Breast epithelium (tissue), 4 donors: ENCODE results near the gene CSNK1D. TPM values are rescaled to one million over a fixed set of nuclear protein-coding genes. Genes with fewer than 3 reads are reported as not detected.

ENCODE experiments used
- DNase-seq, 2 donors: peaks; one replicate each; pipeline ENCODE4 v3.0.0-alpha.2; 2019; ENCODE audit warnings: low spot score in 2 of 2
- H3K27ac ChIP-seq, 2 donors: fragments of 200-600 bp; sonication (generic) in 1 of 2; one replicate each; pipeline ENCODE4 v1.5.1; 2016 to 2019; ENCODE audit warnings: mild to moderate bottlenecking in 1 of 2
- H3K27me3 ChIP-seq, 2 donors: fragments of 200-600 bp; sonication (generic) in 1 of 2; one replicate each; pipeline versions ENCODE4 v1.5.1 to v1.6.0; 2017 to 2019; ENCODE audit warnings: control low read depth in 1 of 2, mild to moderate bottlenecking in 1 of 2
- H3K36me3 ChIP-seq: fragments of 200-600 bp; one replicate; pipeline ENCODE4 v1.5.1; 2019
- H3K4me1 ChIP-seq, 2 donors: fragments of 200-600 bp; sonication (generic); one replicate each; pipeline ENCODE4 v1.5.1; 2016 to 2019; ENCODE audit warnings: control low read depth in 1 of 2
- H3K4me3 ChIP-seq, 3 donors: fragments of 200-600 bp; sonication (generic); 1 replicate in 2 of 3; 2 replicates in 1 of 3; pipeline ENCODE4 v1.5.1; 2016 to 2019; ENCODE audit warnings: mild to moderate bottlenecking in 3 of 3, moderate library complexity in 2 of 3
- H3K9me3 ChIP-seq, 2 donors: fragments of 200-600 bp; sonication (generic) in 1 of 2; one replicate each; pipeline ENCODE4 v1.5.1; 2016 to 2019; ENCODE audit warnings: control low read depth in 1 of 2
- POLR2A ChIP-seq: fragments of 450-650 bp; IDR thresholded peaks from one replicate; pipeline ENCODE4 v1.6.1; 2016; ENCODE audit warnings: antibody characterized with exemption, mild to moderate bottlenecking, moderate library complexity
- POLR2AphosphoS5 ChIP-seq, 3 donors: sonication (generic); formaldehyde crosslinking; IDR thresholded peaks; one replicate each; pipeline ENCODE4 v1.6.1; 2017; ENCODE audit warnings: antibody characterized with exemption in 3 of 3
- intact Hi-C: fragments of 100-400 bp; cut with DNase I; formaldehyde crosslinking; loops from one replicate; pipeline ENCODE4 v1.15.1; 2023; ENCODE audit warnings: low total_unique reads
- total RNA-seq, 3 donors: library from RNA; depleted of rRNA; stranded (reverse); fragments of >200 nt; gene quantifications; one replicate each; pipeline ENCODE4 v1.1.0, GENCODE V29; 2016
- TF ChIP-seq, protein P1 (sequence below), 3 donors: fragments of 450-650 bp; IDR thresholded peaks; one replicate each; pipeline ENCODE4 v1.5.1; 2016 to 2017; ENCODE audit warnings: antibody characterized with exemption in 3 of 3, mild to moderate bottlenecking in 3 of 3, moderate library complexity in 3 of 3

The CSNK1D gene
- total RNA-seq, 3 donors from 2014 or later: 50.7 to 85.9 (median 75.2) TPM

DNA sequence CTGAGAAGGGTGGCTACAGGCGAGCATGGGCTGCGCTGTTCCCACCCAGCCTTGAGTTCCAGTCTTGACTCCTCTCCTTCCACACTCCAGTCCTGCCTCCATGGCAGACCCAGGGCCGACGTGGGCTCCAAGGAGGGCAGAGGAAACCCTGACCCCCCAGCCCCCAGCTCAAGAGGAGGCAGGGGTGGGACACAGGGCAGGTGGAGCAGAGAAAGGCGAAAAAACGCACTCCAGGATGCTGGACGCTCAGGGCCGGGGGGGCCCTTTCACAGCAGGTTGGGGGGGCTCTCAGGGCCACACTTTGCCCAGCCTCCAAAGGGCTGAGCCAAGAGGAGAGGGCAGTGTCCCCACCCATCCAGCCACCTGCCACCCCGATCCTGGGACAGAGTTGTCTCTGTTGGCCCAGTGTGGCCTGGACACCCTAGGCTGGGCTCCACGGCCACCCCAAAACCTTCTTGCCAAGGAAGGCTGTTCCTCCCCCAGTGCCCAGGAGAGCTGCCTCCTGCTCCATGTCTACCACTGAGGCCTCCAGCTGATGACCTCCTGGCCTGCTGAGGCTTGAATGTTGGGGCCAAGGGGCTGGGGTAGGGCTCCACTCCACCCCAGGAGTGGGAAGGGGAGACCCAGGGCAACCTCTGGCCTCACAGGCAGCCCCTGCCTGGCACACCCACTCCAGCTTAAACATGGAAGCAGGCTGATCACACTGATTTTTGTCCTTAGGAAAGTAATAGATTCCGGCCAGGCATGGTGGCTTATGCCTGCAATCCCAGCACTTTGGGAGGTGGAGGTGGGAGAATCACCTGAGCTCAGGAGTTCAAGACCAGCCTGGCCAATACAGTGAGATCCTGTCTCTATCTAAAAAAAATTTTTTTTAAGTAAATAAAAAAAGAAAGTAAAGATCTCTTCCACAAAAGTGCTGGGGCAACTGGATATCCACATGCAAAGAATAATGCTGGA is 53.5 kb downstream of the CSNK1D start:
- no peak overlapping the region for H3K27ac ChIP-seq
- intact Hi-C loops: no loop called here

DNA sequence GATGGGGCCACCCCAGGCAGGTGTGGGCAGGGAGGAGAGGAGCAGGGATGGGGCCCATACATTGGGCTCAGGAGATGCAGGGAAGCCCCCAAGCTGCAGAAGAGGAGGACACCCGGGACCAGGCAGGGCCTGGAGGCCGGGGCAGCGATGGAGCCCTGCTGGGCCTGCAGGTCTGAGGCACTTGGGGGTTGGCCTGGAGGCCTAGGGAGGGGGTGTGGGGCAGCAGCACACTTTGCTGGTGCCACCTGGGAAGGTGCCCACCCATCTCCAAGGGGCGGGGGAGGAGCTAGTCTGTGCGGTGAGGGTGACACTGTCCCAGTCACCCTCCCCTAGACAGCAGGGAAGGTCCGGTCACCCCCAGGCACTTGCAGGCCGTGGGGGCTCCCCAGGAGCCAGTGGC is 54.4 kb downstream of the CSNK1D start:
- Histone ChIP-seq H3K27me3 (no peaks in the 10 kb centered on the region), H3K4me1 (peaks cover 10 to 16% of the 10 kb centered on the region in 2 donors), H3K9me3 (no peaks in the 10 kb centered on the region), H3K36me3 (no peaks in the 10 kb centered on the region), H3K4me3 (no peak overlapping the region), H3K27ac (no peak overlapping the region)
- no peak for DNase-seq
- intact Hi-C loops: no loop called here
- TF ChIP-seq, protein P1, sequence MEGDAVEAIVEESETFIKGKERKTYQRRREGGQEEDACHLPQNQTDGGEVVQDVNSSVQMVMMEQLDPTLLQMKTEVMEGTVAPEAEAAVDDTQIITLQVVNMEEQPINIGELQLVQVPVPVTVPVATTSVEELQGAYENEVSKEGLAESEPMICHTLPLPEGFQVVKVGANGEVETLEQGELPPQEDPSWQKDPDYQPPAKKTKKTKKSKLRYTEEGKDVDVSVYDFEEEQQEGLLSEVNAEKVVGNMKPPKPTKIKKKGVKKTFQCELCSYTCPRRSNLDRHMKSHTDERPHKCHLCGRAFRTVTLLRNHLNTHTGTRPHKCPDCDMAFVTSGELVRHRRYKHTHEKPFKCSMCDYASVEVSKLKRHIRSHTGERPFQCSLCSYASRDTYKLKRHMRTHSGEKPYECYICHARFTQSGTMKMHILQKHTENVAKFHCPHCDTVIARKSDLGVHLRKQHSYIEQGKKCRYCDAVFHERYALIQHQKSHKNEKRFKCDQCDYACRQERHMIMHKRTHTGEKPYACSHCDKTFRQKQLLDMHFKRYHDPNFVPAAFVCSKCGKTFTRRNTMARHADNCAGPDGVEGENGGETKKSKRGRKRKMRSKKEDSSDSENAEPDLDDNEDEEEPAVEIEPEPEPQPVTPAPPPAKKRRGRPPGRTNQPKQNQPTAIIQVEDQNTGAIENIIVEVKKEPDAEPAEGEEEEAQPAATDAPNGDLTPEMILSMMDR (IDR thresholded peaks at IDR 0.05): no peak
- no peak for TF ChIP-seq POLR2AphosphoS5 (IDR thresholded peaks at IDR 0.05)
- no peak for TF ChIP-seq POLR2A

More for the DNA sequence above, 53.5 kb downstream of the CSNK1D start:
- H3K9me3 ChIP-seq: no peaks in the 10 kb centered on the region
- H3K4me3 ChIP-seq: no peak overlapping the region
- H3K36me3 ChIP-seq: no peaks in the 10 kb centered on the region
- no peak for DNase-seq
- no peaks in the 10 kb centered on the region for H3K27me3 ChIP-seq
- peaks cover 10 to 16% of the 10 kb centered on the region in 2 donors for H3K4me1 ChIP-seq
- TF ChIP-seq, protein P1 (IDR thresholded peaks at IDR 0.05): no peak
- TF ChIP-seq POLR2A: no peak
- TF ChIP-seq POLR2AphosphoS5 (IDR thresholded peaks at IDR 0.05): no peak

DNA sequence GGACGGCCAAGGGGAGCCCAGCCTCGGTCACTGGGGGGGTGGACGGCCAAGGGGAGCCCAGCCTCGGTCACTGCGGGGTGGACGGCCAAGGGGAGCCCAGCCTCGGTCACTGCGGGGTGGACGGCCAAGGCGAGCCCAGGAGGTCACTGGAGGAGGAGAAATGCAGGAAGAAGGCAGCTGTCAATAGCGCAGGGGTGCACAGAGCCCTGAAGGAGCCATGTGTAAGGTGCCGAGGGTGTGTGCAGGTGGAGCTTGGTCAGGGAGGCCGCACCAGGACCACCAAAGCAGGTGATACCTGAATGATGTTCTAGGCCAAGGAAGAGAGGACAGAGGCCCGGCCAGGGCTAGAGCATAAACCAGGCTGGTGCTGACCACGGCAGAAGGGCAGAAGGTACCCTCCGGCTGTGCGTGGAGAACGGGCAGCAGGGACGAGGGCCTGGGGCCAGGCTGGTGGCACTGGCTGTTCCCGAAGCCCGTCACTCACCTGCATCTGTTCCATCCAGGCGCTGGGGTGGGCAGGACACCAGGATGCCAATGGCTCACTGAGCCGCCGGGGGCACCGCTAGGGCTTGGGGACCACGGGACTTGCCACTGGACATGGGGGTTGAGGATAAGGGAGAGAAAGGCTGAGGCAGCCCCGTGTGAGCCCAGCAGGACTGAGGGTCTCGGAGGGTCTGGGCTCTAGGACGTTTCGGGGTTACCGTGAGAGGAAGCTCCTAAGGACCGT is 55.0 kb downstream of the CSNK1D start:
- H3K27me3 ChIP-seq: no peaks in the 10 kb centered on the region
- H3K36me3 ChIP-seq: no peaks in the 10 kb centered on the region
- no peak overlapping the region for H3K4me3 ChIP-seq
- DNase-seq: no peak
- TF ChIP-seq, protein P1 (IDR thresholded peaks at IDR 0.05): no peak
- TF ChIP-seq POLR2A (no peak), POLR2AphosphoS5 (IDR thresholded peaks at IDR 0.05) (no peak)
- H3K9me3 ChIP-seq: no peaks in the 10 kb centered on the region
- intact Hi-C loops: no loop called here
- H3K4me1 ChIP-seq: peaks cover 10 to 16% of the 10 kb centered on the region in 2 donors
- H3K27ac ChIP-seq: no peak overlapping the region

DNA sequence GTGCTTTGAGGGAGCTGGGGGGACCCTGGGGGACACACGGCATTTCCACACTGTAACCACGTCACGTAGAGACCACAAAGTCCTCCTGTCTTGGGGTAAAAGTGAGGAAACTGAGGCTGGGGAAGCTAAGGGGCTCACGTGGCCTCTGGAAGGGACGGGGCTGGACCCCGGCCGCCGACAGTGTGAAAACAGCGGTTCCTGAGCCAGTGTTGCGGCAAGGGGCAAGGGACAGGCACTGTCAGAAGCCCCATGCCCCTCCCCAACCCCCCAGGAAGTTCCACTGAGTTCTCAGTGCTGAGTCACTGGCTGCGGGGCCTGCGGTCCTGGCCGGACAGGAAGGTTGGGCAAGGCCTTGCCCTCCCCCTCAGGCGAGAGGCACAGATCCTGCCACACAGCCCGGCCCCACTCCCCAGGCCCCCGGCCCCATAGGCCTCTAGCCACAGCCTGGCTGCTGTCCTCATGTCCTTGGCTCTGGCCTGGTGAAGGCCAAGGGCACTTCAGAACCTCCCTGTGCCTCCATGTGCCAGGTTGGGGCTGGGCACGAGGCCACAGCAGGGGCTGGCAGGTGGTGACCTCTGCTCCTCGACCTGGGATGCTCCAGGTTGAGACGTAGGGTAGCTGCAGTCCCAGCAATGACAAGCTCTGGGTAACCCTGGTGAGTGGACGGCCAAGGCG is 55.8 kb downstream of the CSNK1D start:
- H3K27ac ChIP-seq: peak overlapping the region; percentile 57 to 78
- peaks cover 10 to 16% of the 10 kb centered on the region in 2 donors for H3K4me1 ChIP-seq
- no peak for DNase-seq
- no peaks in the 10 kb centered on the region for H3K27me3 ChIP-seq
- intact Hi-C loops: no loop called here
- no peaks in the 10 kb centered on the region for H3K9me3 ChIP-seq
- H3K4me3 ChIP-seq: no peak overlapping the region
- TF ChIP-seq, protein P1 (IDR thresholded peaks at IDR 0.05): no peak
- TF ChIP-seq POLR2AphosphoS5 (IDR thresholded peaks at IDR 0.05) (no peak), POLR2A (no peak)
- H3K36me3 ChIP-seq: no peaks in the 10 kb centered on the region
